ENCODE measurements around the gene PTAFR.
A peak's percentile ranks its signal among the peaks of the same experiment; 100 is the strongest.

PTAFR gene

DNA sequence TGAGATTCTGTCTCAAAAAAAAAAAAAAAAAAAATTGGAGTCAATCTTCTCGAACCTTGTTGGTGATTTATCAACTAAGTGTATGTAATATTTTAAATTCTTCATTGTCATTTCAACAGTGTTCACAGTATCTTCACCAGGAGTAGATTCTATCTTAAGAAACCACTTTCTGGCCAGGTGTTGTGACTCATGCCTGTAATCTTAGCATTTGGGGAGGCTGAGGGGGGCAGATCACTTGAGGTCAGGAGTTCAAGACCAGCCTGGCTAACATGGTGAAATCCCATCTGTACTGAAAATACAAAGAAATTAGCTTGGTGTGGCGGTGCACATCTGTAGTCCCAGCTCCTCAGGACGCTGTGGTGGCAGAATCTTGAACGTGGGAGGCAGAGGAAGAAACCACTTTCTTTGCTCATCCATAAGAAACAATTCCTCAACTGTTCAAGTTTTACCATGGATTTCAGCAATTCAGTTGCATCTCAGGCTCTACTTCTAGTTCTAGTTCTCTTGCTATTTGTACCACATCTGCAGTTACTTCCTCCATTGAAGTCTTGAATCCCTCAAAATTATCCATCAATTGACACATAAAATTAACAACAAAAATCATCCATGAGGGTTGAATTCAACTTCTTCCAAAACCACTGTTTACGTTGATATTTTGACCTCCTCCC lies 57.7 kb downstream of the PTAFR start:
- no peak for DNase-seq (ENCODE audit: low read depth in 2 of 2)

DNA sequence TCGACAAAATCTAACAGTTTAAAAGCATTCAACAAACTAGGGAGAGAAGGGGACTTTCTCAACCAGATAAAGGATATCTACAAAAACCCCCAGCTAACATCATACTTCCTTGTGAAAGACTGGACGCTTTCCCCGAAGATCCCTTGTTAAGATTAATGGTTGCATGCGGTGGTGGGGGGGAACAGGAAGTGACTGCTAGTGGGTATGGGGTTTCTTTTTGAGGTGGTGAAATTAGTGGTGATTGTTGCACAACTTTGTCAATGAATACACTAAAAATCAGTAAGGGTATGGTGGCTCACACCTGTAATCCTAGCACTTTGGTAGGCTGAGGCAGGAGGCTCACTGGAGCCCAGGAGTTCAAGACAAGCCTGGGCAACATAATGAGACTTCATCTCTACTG lies 61.2 kb downstream of the PTAFR start:
- DNase-seq (ENCODE audit: low read depth in 2 of 2), result peak; percentile 5 to 35

GRCh38 chr1:28114844-28115243 lies 61.6 kb downstream of the PTAFR start:
- DNase-seq (ENCODE audit: low read depth in 2 of 2), result no peak

DNA sequence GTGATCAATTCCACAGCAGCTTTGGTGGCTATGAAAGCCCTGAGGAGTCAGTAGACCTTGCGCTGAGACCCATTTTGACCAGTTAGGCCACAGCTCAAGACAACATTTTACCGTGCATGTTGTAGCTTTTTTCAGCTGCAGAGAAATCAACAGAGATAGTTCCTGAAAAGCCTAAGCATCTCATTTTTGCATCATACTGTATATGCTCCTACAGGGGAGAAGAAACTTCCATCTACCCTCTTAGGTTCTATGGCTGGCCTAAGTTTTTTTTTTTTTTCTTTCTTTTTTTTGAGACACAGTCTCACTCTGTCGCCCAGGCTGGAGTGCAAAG lies 63.3 kb downstream of the PTAFR start:
- no peak for DNase-seq (ENCODE audit: low read depth in 2 of 2)

DNA sequence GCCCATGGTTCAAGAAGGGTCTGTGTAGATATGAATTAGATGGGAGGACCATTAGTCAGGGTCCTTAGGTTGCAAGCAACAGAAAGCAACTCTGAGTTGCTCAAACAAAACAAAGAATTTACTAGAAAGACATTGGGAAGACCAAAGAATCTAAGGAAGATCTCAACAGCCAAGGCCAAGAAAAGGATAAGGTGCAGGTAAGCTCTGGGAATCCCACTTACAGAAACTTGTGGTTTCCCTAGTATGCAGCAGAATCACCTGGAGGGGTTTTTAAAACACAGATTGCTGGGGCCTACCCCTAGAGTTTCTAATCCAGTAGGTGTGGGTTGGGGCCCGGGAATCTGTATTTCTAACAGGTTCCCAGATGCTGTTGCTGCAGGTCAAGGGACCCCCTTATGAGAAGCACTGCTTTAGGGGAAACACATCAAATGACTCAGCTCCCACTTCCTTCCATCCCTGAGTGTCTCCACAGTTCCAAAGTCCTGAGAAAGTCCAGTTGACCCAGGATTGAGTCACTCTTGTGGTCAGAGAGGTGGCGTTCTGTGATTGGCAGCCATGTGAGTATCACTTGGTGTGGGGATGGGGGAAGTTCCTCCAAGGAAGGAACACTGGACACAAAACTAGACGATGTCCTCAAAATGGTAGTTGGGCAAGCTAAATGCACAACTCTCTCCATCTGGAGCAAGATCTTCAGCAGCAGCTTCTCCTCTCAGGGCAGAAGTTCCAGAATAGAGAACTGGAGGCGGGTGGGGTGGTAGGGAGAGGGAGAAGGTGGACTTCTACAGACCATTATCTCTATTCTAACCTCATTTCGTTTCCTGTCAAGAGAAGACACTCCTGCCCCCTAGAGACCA lies 63.9 kb downstream of the PTAFR start:
- no peak for DNase-seq (ENCODE audit: low read depth in 2 of 2)

GRCh38 chr1:28111157-28111556 lies 65.3 kb downstream of the PTAFR start:
- DNase-seq (ENCODE audit: low read depth in 2 of 2), result no peak

DNA sequence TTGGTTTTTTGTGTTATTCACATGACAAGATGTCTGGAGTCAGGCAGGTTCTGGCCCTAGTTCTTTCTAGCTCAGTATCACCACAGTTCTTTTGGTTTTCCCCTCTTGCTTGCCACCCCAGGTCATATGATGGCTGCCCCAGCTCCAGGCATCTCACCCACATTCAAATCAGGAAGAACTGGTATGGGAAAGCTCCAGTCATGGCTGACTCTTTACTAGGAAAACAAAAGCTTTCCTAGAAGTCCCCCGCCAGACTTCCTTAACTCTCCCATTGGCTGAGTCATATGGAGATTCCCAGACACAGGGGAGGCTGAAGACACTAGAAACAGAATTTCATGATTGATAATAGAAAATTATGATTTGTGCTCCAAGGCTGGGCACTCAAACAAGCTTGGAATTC lies 65.9 kb downstream of the PTAFR start:
- DNase-seq (ENCODE audit: low read depth in 2 of 2), result no peak

DNA sequence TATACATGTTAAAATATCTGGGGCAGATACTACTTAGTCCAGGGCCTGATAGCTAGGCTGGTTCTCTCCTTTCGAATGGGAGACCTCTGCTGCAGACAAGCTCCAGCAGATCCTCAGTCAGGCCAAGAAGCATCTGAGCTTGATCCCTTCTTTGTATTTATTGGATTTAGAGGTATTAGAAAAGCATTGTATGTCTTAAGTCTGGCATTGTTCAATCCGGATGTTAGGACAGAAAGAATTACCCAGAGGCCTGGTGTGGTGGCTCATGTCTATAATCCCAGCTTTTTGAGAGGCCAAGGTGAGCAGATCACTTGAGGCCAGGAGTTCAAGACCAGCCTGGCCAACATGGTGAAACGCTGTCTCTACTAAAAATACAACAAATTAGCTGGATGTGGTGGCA lies 66.9 kb downstream of the PTAFR start:
- no peak for DNase-seq (ENCODE audit: low read depth in 2 of 2)

DNA sequence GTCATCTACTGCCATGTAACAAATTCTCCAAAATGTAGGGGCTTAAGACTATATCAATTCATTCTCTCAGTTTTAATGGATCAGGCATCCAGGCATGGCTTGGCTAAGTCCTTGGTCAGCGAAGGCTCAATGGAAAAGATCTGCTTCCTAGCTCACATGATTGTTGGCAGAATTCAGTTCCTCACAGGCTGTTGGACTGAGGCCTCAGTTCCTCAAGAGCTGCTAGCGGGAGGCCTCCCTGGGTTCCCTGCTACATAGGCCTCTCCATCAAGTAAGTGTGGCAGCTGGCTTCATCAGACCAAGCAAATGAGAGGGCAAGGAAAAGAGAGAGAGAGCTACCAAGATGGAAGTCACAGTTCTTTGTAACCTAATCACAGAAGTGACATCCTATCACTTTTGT lies 68.5 kb downstream of the PTAFR start:
- DNase-seq (ENCODE audit: low read depth in 2 of 2), result no peak

GRCh38 chr1:28104866-28105467 lies 71.5 kb downstream of the PTAFR start:
- no peak for DNase-seq (ENCODE audit: low read depth in 2 of 2)

DNA sequence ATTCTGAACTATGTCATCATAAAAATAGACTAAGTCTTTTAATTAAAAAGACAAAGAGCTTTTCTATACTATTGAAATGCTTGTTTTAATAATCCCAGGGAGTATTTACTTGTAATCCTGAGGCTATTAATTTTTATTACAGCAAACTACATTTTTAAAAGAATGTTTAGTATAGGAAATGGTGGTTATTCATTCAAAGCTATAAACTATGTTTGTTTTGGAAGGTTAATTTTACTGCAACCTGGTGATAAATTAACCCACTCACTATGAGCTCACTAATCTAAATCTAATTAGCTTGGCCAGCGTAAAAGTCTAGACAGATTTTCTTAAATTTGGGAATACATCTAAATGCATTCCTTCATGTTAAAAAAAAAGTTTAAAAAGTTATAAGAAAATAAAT lies 74.3 kb downstream of the PTAFR start:
- no peak for DNase-seq (ENCODE audit: low read depth in 2 of 2)

DNA sequence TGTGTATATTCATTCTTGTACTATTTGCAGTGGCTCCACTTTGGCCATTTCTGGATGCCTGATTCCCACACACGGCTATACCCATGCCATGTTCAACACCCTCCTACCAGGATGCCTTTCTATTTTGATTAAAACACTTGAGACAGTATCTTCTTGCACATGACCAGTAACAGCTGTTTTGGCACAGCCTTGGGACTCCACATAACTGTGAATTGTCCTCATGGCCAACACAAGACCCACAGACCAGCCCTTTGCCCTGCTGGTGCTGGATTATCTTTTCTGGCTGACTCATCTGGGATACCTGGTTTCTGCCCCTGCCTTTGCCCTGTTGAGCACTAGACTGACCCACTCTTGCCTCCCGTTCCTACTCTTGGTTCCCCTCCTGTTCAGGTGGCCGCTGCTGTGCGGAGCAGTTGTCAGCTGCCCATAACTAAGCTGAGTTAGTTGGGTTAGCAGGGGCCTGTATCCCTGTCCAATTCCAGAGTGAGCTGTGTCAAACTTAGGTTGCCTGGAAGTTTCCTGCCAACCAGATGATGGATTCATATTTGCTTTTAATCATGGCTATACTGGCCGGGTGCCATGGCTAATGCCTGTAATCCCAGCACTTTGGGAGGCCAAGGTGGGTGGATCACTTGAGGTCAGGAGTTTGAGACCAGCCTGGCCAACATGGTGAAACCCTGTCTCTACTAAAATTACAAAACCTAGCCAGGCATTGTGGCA lies 77.3 kb downstream of the PTAFR start:
- no peak for DNase-seq (ENCODE audit: low read depth in 2 of 2)

All from stimulated activated CD4-positive, alpha-beta T cell treated with anti-CD3 and anti-CD28 coated beads, Interleukin-15, amount 100 ng/mL, for 48 hours (primary cell).